Keratinocyte (primary cell): ENCODE results near the gene FGGY.

ENCODE experiments used
- CTCF ChIP-seq, 3 experiments: IDR thresholded peaks in 1 of 3; conservative IDR thresholded peaks in 1 of 3; optimal IDR thresholded peaks in 1 of 3; 2 replicates in 2 of 3; 3 replicates in 1 of 3; pipeline versions ENCODE3 to v1.5.1; 2011; ENCODE audit warnings: low read length in 3 of 3, mild to moderate bottlenecking in 3 of 3, moderate library complexity in 2 of 3, control low read depth in 1 of 3, inconsistent platforms in 1 of 3; ENCODE audit not compliant: insufficient read depth in 2 of 3; ENCODE audit errors: extremely low read depth in 1 of 3
- EZH2 ChIP-seq: IDR thresholded peaks from one replicate; pipeline ENCODE4 v1.6.1; 2012; ENCODE audit warnings: inconsistent platforms, mild to moderate bottlenecking, low read length, moderate library complexity

GRCh38 chr1:59766227-59766855 is 469.4 kb downstream of the FGGY start:
- no peak for TF ChIP-seq CTCF (optimal IDR thresholded peaks at IDR 0.05 in 1 of 3, IDR thresholded peaks at IDR 0.05 in 1 of 3, conservative IDR thresholded peaks at IDR 0.05 in 1 of 3; ENCODE audit: extremely low read depth in 1 of 3, insufficient read depth in 2 of 3, low read length in 3 of 3)
- no peak for TF ChIP-seq EZH2
